Measurements from ENCODE around the gene RPSA. TPM values are rescaled to one million over a fixed set of nuclear protein-coding genes. Genes with fewer than 3 reads are reported as not detected.

RPSA gene
- total and polyA plus RNA-seq, 9 of the 15 experiments (the other 6 are each of a cell fraction or from before 2014, with no cell fraction given) = 2,290 to 4,272 (median 2,730) TPM

DNA sequence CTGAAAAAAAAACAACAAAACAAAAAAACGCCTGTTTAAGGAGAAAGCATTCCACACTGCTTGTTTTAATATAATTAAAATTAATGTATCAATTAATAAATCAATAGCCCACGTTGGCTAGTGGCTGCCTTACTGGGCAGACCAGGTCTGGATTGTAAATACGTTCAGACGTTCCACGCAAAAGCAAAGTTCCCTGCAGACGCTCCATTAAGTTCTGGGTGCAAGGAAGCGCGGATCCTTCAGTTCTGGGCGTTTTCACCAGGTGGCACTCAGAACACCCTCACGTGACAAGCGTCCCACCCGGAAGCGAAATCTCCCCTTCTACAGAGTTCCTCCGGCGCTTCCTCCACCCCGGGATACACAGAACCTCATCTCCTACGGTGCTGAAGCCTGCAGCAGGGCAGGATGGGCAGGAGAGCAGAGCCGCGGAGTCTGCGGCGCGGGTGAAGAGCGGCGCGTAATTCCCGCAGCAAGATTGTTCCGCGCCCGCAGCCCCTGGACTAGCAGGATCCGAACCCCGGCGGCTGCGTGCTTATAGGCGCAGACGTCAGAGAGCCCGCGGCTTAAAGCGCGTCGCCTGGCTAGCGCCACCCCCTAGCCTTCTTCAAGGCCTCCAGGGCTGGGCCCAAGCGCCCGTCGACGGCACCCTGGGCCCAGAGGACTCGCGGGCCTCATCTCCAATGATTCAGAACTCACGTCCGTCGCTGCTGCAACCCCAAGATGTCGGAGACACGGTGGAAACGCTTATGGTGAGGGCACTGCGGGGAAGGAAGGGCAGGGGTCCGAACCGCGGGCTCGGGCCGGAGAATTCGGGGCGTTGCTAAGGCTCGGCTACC lies 23.3 kb upstream of the RPSA start, which contains the start of gene SLC25A38 (continued):
- TF ChIP-seq CHD7 (IDR thresholded peaks at IDR 0.05; ENCODE audit: low read depth, low read length) = no peak
- TF ChIP-seq ZKSCAN3 (CRISPR knock-in tag; IDR thresholded peaks at IDR 0.05) = no peak
- TF ChIP-seq ZNF282 (CRISPR knock-in tag; IDR thresholded peaks at IDR 0.05) = 0 out of 2 replicates have a peak, but pooled peaks have one; percentile 62
- no peak for TF ChIP-seq ZFP30 (CRISPR knock-in tag; IDR thresholded peaks at IDR 0.05; ENCODE audit: borderline replicate concordance)
- TF ChIP-seq SMARCC2 (IDR thresholded peaks at IDR 0.05; ENCODE audit: low read depth) = no peak
- TF ChIP-seq, protein P1, sequence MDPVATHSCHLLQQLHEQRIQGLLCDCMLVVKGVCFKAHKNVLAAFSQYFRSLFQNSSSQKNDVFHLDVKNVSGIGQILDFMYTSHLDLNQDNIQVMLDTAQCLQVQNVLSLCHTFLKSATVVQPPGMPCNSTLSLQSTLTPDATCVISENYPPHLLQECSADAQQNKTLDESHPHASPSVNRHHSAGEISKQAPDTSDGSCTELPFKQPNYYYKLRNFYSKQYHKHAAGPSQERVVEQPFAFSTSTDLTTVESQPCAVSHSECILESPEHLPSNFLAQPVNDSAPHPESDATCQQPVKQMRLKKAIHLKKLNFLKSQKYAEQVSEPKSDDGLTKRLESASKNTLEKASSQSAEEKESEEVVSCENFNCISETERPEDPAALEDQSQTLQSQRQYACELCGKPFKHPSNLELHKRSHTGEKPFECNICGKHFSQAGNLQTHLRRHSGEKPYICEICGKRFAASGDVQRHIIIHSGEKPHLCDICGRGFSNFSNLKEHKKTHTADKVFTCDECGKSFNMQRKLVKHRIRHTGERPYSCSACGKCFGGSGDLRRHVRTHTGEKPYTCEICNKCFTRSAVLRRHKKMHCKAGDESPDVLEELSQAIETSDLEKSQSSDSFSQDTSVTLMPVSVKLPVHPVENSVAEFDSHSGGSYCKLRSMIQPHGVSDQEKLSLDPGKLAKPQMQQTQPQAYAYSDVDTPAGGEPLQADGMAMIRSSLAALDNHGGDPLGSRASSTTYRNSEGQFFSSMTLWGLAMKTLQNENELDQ (CRISPR knock-in tag; IDR thresholded peaks at IDR 0.05; ENCODE audit: borderline replicate concordance) = no peak
- TF ChIP-seq BRD4 (IDR thresholded peaks at IDR 0.05) = no peak
- peak; percentile 67 for TF ChIP-seq TAF9B (IDR thresholded peaks at IDR 0.05; ENCODE audit: partially characterized antibody)
- TF ChIP-seq NFXL1 (CRISPR knock-in tag; IDR thresholded peaks at IDR 0.05) = no peak
- no peak for TF ChIP-seq CEBPB (tag; IDR thresholded peaks at IDR 0.05)
- TF ChIP-seq ZBTB8A (IDR thresholded peaks at IDR 0.05; ENCODE audit: partially characterized antibody) = no peak
- TF ChIP-seq MEIS2 (IDR thresholded peaks at IDR 0.05; ENCODE audit: partially characterized antibody) = no peak
